Breast epithelium (tissue), 3 donors: ENCODE data around the gene CUL2.

ENCODE experiments used
- CTCF ChIP-seq, 3 donors: fragments of 450-650 bp; IDR thresholded peaks; one replicate each; pipeline ENCODE4 v1.5.1; 2016 to 2017; ENCODE audit warnings: antibody characterized with exemption in 3 of 3, mild to moderate bottlenecking in 3 of 3, moderate library complexity in 3 of 3
- POLR2AphosphoS5 ChIP-seq, 3 donors: sonication (generic); formaldehyde crosslinking; IDR thresholded peaks; one replicate each; pipeline ENCODE4 v1.6.1; 2017; ENCODE audit warnings: antibody characterized with exemption in 3 of 3

- TF ChIP-seq CTCF (IDR thresholded peaks at IDR 0.05) (no peak), POLR2AphosphoS5 (IDR thresholded peaks at IDR 0.05) (no peak)
Measured at GRCh38 chr10:35126062-35126529, 36.0 kb upstream of the CUL2 start.
